Hepatocyte (in vitro differentiated cells): ENCODE results near the gene ZNF512B. TPM values are rescaled to one million over a fixed set of nuclear protein-coding genes. Genes with fewer than 3 reads are reported as not detected.

Experiments used
- DNase-seq: peaks from one replicate; pipeline ENCODE4 v3.0.0-alpha.2; 2016; ENCODE audit warnings: low spot score
- H2AFZ ChIP-seq: fragments of 200-600 bp; sonication (generic); 2 replicates; pipeline ENCODE4 v1.6.0; 2016; ENCODE audit warnings: antibody characterized with exemption, mild to moderate bottlenecking
- H3K27ac ChIP-seq: fragments of 200-600 bp; sonication (generic); 2 replicates; pipeline ENCODE4 v1.5.1; 2016; ENCODE audit warnings: mild to moderate bottlenecking
- H3K27me3 ChIP-seq: fragments of 200-600 bp; sonication (generic); 2 replicates; pipeline ENCODE4 v1.6.1; 2016
- H3K36me3 ChIP-seq: fragments of 200-600 bp; sonication (generic); replicated peaks from 2 replicates; pipeline ENCODE4 v1.5.1; 2016; ENCODE audit warnings: low read depth; ENCODE audit not compliant: insufficient read depth
- H3K4me1 ChIP-seq: fragments of 200-600 bp; sonication (generic); 2 replicates; pipeline ENCODE4 v1.5.1; 2016; ENCODE audit warnings: mild to moderate bottlenecking, moderate library complexity; ENCODE audit not compliant: insufficient read depth
- H3K4me2 ChIP-seq: fragments of 200-600 bp; sonication (generic); 2 replicates; pipeline ENCODE4 v1.6.0; 2016
- H3K4me3 ChIP-seq: fragments of 200-600 bp; sonication (generic); 2 replicates; pipeline ENCODE4 v1.5.1; 2016; ENCODE audit warnings: mild to moderate bottlenecking
- H3K79me2 ChIP-seq: fragments of 200-600 bp; sonication (generic); 2 replicates; pipeline ENCODE4 v1.6.0; 2017; ENCODE audit warnings: mild to moderate bottlenecking
- H3K9me2 ChIP-seq: fragments of 200-600 bp; sonication (generic); replicated peaks from 2 replicates; pipeline ENCODE4 v1.6.0; 2017; ENCODE audit warnings: mild to moderate bottlenecking; ENCODE audit not compliant: insufficient read depth
- H3K9me3 ChIP-seq: fragments of 200-600 bp; sonication (generic); 2 replicates; pipeline ENCODE4 v1.5.1; 2016; ENCODE audit warnings: low read depth, mild to moderate bottlenecking
- H4K20me1 ChIP-seq: fragments of 200-600 bp; sonication (generic); 2 replicates; pipeline ENCODE4 v1.6.0; 2016; ENCODE audit warnings: mild to moderate bottlenecking; ENCODE audit not compliant: insufficient read depth, poor library complexity, severe bottlenecking
- EZH2 ChIP-seq: fragments of 200-600 bp; sonication (generic); IDR thresholded peaks from 2 replicates; pipeline ENCODE4 v1.6.1; 2016; ENCODE audit warnings: antibody characterized with exemption, mild to moderate bottlenecking, borderline replicate concordance
- EZH2phosphoT487 ChIP-seq: fragments of 200-600 bp; sonication (generic); IDR thresholded peaks from one replicate; pipeline ENCODE4 v1.6.1; 2018; ENCODE audit warnings: antibody characterized with exemption, mild to moderate bottlenecking, low read depth, moderate library complexity; ENCODE audit not compliant: unreplicated experiment, severe bottlenecking
- WGBS: methylation state at CpG from one replicate; pipeline ENCODE4 v1.1.6; 2016; ENCODE audit warnings: low lambda C conversion rate; ENCODE audit errors: missing lambda C conversion rate; 5-methylcytosine and 5-hydroxymethylcytosine counted together
- polyA plus RNA-seq: library from polyadenylated mRNA; unstranded; fragments of >200 nt; fragmentation: Nextera tagmentation; extraction: Ambion mirVana; gene quantifications from 2 replicates; pipeline ENCODE4 v1.2.1, GENCODE V29; 2016
- total RNA-seq: library from RNA; depleted of rRNA; stranded (reverse); fragments of >200 nt; gene quantifications from 2 replicates; pipeline ENCODE4 v1.2.3, GENCODE V29; 2014
- TF ChIP-seq, protein P1 (sequence below): fragments of 200-600 bp; sonication (generic); IDR thresholded peaks from 2 replicates; pipeline ENCODE4 v1.5.1; 2016; ENCODE audit warnings: antibody characterized with exemption, mild to moderate bottlenecking; ENCODE audit not compliant: poor library complexity

Gene ZNF512B
- total and polyA plus RNA-seq, 2 experiments from 2014 or later, result 10.1 to 13.5 TPM

- DNase-seq, result peak; percentile 69
- peak overlapping the region; percentile 90 for H3K4me2 ChIP-seq
- H3K4me1 ChIP-seq, result peaks cover 15% of the 10 kb centered on the region
- no peaks in the 10 kb centered on the region for H3K9me3 ChIP-seq
- TF ChIP-seq, protein P1, sequence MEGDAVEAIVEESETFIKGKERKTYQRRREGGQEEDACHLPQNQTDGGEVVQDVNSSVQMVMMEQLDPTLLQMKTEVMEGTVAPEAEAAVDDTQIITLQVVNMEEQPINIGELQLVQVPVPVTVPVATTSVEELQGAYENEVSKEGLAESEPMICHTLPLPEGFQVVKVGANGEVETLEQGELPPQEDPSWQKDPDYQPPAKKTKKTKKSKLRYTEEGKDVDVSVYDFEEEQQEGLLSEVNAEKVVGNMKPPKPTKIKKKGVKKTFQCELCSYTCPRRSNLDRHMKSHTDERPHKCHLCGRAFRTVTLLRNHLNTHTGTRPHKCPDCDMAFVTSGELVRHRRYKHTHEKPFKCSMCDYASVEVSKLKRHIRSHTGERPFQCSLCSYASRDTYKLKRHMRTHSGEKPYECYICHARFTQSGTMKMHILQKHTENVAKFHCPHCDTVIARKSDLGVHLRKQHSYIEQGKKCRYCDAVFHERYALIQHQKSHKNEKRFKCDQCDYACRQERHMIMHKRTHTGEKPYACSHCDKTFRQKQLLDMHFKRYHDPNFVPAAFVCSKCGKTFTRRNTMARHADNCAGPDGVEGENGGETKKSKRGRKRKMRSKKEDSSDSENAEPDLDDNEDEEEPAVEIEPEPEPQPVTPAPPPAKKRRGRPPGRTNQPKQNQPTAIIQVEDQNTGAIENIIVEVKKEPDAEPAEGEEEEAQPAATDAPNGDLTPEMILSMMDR, result peak; percentile 32
- no peak for TF ChIP-seq EZH2
- WGBS, result 8% methylated on average over 16 of the region's 31 CpGs
- H3K79me2 ChIP-seq, result peaks cover 58% of the 10 kb centered on the region
- no peaks in the 10 kb centered on the region for H3K9me2 ChIP-seq
- peak overlapping the region; percentile 98 for H3K27ac ChIP-seq
- peak overlapping the region; percentile 96 for H3K4me3 ChIP-seq
- H2AFZ ChIP-seq, result peak overlapping the region; percentile 87
- H4K20me1 ChIP-seq, result peaks cover 47% of the 10 kb centered on the region
- H3K36me3 ChIP-seq, result no peaks in the 10 kb centered on the region
- H3K27me3 ChIP-seq, result no peaks in the 10 kb centered on the region
Observed at GRCh38 chr20:63955281-63955826, 14.4 kb downstream of the ZNF512B start.

DNA sequence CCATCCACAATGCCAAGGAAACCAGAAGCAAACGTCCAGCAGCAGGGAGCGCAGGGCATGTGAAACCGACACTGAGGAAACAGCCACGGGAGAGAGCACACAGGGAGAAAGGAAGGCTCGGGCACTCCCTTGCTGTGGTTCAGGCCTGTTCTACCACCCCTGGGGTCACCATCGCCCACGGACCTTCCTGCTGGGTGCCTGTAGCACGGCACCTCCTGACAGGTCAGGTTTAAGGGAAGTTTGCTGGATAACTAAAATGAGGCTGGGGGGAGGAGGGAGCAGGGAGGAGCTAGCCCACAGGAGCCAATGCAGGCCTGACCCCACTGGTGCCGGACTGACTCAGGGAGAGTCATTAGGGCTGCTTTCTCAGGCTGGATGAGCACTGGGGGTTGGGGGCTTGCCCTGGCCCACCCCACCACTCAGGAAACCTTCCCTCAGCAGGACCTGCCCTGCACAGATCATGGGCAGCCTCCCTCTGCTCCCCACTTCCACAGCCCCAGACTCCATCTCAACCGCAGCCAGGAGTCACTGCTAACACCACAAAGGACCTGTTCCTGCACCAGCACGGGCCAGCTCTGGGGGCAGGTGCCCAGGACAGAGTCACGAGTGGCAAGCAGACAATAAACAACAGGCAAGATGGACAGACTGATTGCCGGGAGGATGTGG, 15.8 kb downstream of the ZNF512B start:
- Histone ChIP-seq H3K36me3 (no peaks in the 10 kb centered on the region), H3K9me3 (no peaks in the 10 kb centered on the region), H3K79me2 (peaks cover 69% of the 10 kb centered on the region), H3K27ac (no peak overlapping the region), H3K4me1 (peaks cover 22% of the 10 kb centered on the region), H3K9me2 (no peaks in the 10 kb centered on the region), H3K27me3 (no peaks in the 10 kb centered on the region), H3K4me3 (no peak overlapping the region), H3K4me2 (peak overlapping the region; percentile 90), H4K20me1 (peaks cover 61% of the 10 kb centered on the region), H2AFZ (no peak overlapping the region)
- no peak for TF ChIP-seq EZH2
- TF ChIP-seq EZH2phosphoT487, result no peak
- TF ChIP-seq, protein P1, result no peak
- DNase-seq, result no peak
- WGBS, result 83% methylated on average over 13 of the region's 13 CpGs

GRCh38 chr20:63952769-63953168, 17.0 kb downstream of the ZNF512B start:
- no peaks in the 10 kb centered on the region for H3K36me3 ChIP-seq
- 94% methylated on average over 14 of the region's 14 CpGs for WGBS
- TF ChIP-seq EZH2phosphoT487 (no peak), EZH2 (no peak)
- TF ChIP-seq, protein P1, result no peak
- peaks cover 26% of the 10 kb centered on the region for H3K4me1 ChIP-seq
- H2AFZ ChIP-seq, result no peak overlapping the region
- H3K9me2 ChIP-seq, result no peaks in the 10 kb centered on the region
- H3K27me3 ChIP-seq, result no peaks in the 10 kb centered on the region
- no peak for DNase-seq
- peaks cover 75% of the 10 kb centered on the region for H3K79me2 ChIP-seq
- H3K4me3 ChIP-seq, result no peak overlapping the region
- no peak overlapping the region for H3K4me2 ChIP-seq
- peaks cover 73% of the 10 kb centered on the region for H4K20me1 ChIP-seq
- H3K9me3 ChIP-seq, result no peaks in the 10 kb centered on the region
- no peak overlapping the region for H3K27ac ChIP-seq
